K562 (cell line): ENCODE measurements around the gene ACVR1C. TPM values are rescaled to one million over a fixed set of nuclear protein-coding genes. Genes with fewer than 3 reads are reported as not detected.

Experiments used
- ADNP ChIP-seq: fragments of 200-800 bp; sonication (Bioruptor generic); IDR thresholded peaks from 2 replicates; pipeline ENCODE4 v1.6.1; 2016; ENCODE audit warnings: missing genetic modification characterization, missing compliant biosample characterization
- CHD2 ChIP-seq: IDR thresholded peaks from 2 replicates; pipeline ENCODE4 v1.6.1; 2011; ENCODE audit warnings: low read depth, low read length
- COPS2 ChIP-seq: fragments of 450-650 bp; conservative IDR thresholded peaks from 2 replicates; pipeline ENCODE4 v1.6.1; 2016; ENCODE audit warnings: mild to moderate bottlenecking, moderate library complexity
- CREB1 ChIP-seq, 2 experiments: sonication (generic) in 1 of 2; formaldehyde crosslinking in 1 of 2; IDR thresholded peaks; 2 replicates each; pipeline versions ENCODE4 v1.6.1 to v1.8.0; 2012 to 2022; ENCODE audit warnings: inconsistent platforms in 1 of 2, mild to moderate bottlenecking in 1 of 2, missing genetic modification reagents in 1 of 2, moderate library complexity in 1 of 2
- CTBP1 ChIP-seq: fragments of 450-650 bp; IDR thresholded peaks from 2 replicates; pipeline ENCODE4 v1.6.1; 2016; ENCODE audit warnings: borderline replicate concordance
- EGR1 ChIP-seq: fragments of 450-650 bp; conservative IDR thresholded peaks from 2 replicates; pipeline ENCODE4 v1.6.1; 2017; ENCODE audit warnings: mild to moderate bottlenecking
- MTF1 ChIP-seq: fragments of 250-450 bp; sonication (Bioruptor Pico); IDR thresholded peaks from 2 replicates; pipeline ENCODE4 v1.9.0; 2021; ENCODE audit warnings: moderate library complexity, mild to moderate bottlenecking, inconsistent platforms, borderline replicate concordance
- NFYB ChIP-seq: IDR thresholded peaks from 2 replicates; pipeline ENCODE4 v1.6.1; 2011; ENCODE audit warnings: mild to moderate bottlenecking, moderate library complexity; ENCODE audit not compliant: insufficient read length; ENCODE audit errors: extremely low read depth
- NR2F6 ChIP-seq: fragments of 450-650 bp; formaldehyde crosslinking; IDR thresholded peaks from 2 replicates; pipeline ENCODE4 v1.4.0; 2020; ENCODE audit warnings: mild to moderate bottlenecking
- POLR2A ChIP-seq: fragments of 450-650 bp; conservative IDR thresholded peaks from 2 replicates; pipeline ENCODE4 v1.6.1; 2016
- SOX6 ChIP-seq: fragments of 450-650 bp; IDR thresholded peaks from 2 replicates; pipeline ENCODE4 v1.6.1; 2014; ENCODE audit warnings: mild to moderate bottlenecking
- SRSF1 ChIP-seq: fragments of 200-400 bp; formaldehyde crosslinking; IDR thresholded peaks from 2 replicates; pipeline ENCODE4 v1.6.1; 2017; ENCODE audit warnings: mild to moderate bottlenecking, low read depth, low read length, moderate library complexity
- U2AF1 ChIP-seq: fragments of 200-400 bp; formaldehyde crosslinking; optimal IDR thresholded peaks from 2 replicates; pipeline ENCODE3; 2017; ENCODE audit warnings: mild to moderate bottlenecking, low read depth, low read length, moderate library complexity
- ZNF174 ChIP-seq: fragments of 250-450 bp; sonication (Bioruptor Pico); IDR thresholded peaks from 2 replicates; pipeline ENCODE4 v1.4.0; 2020; ENCODE audit warnings: mild to moderate bottlenecking
- ZNF24 ChIP-seq: fragments of 450-650 bp; IDR thresholded peaks from 2 replicates; pipeline ENCODE4 v1.6.1; 2016
- ZNF584 ChIP-seq: fragments of 200-800 bp; sonication (Bioruptor generic); IDR thresholded peaks from 2 replicates; pipeline ENCODE4 v1.6.1; 2016; ENCODE audit warnings: low read depth, mild to moderate bottlenecking, missing genetic modification characterization, missing compliant biosample characterization
- ZSCAN29 ChIP-seq: fragments of 450-650 bp; IDR thresholded peaks from 2 replicates; pipeline ENCODE4 v1.6.1; 2017
- polyA plus RNA-seq, 8 experiments: library from polyadenylated mRNA; depleted of rRNA in 4 of 8; stranded (reverse) in 5 of 8; unstranded in 3 of 8; fragments of >200 nt; fragmentation: Nextera tagmentation in 2 of 8; fragmentation: Illumina TruSeq in 1 of 8; extraction: Ambion mirVana in 2 of 8; extraction: Trizol in 1 of 8; gene quantifications; 2 replicates each; pipeline versions ENCODE4 v1.2.1 to v1.2.3, GENCODE V29; 2011 to 2014; ENCODE audit warnings: inconsistent platforms in 1 of 8, missing spikeins in 1 of 8
- total RNA-seq, 7 experiments: library from RNA; depleted of rRNA in 6 of 7; stranded (reverse); fragments of >200 nt in 6 of 7; fragmentation: Illumina TruSeq in 2 of 7; extraction: Trizol in 2 of 7; gene quantifications; 2 replicates each; pipeline versions ENCODE4 v1.2.1 to v1.2.3, GENCODE V29; 2011 to 2021; ENCODE audit warnings: low replicate concordance in 1 of 7
- TF ChIP-seq, protein P1 (sequence below): sonication (generic); formaldehyde crosslinking; IDR thresholded peaks from 2 replicates; pipeline ENCODE4 v1.4.0; 2020; ENCODE audit warnings: mild to moderate bottlenecking, missing genetic modification reagents
- TF ChIP-seq, protein P2 (sequence below): sonication (generic); formaldehyde crosslinking; IDR thresholded peaks from 2 replicates; pipeline ENCODE4 v1.8.1; 2023; ENCODE audit warnings: mild to moderate bottlenecking, missing genetic modification reagents
- TF ChIP-seq, protein P3 (sequence below): fragments of 250-450 bp; sonication (Bioruptor Pico); IDR thresholded peaks from 2 replicates; pipeline ENCODE4 v1.4.0; 2020; ENCODE audit warnings: mild to moderate bottlenecking
- TF ChIP-seq, protein P4 (sequence below): fragments of 250-450 bp; sonication (Bioruptor Pico); IDR thresholded peaks from 2 replicates; pipeline ENCODE4 v1.5.0; 2021
- TF ChIP-seq, protein P5 (sequence below): sonication (generic); formaldehyde crosslinking; IDR thresholded peaks from 2 replicates; pipeline ENCODE4 v1.8.0; 2022; ENCODE audit warnings: mild to moderate bottlenecking, low read depth, missing genetic modification reagents

The ACVR1C gene
- total and polyA plus RNA-seq, 9 of the 15 experiments (the other 6 are each of a cell fraction or from before 2014, with no cell fraction given) = 0.05 to 0.58 (median 0.28) TPM

DNA sequence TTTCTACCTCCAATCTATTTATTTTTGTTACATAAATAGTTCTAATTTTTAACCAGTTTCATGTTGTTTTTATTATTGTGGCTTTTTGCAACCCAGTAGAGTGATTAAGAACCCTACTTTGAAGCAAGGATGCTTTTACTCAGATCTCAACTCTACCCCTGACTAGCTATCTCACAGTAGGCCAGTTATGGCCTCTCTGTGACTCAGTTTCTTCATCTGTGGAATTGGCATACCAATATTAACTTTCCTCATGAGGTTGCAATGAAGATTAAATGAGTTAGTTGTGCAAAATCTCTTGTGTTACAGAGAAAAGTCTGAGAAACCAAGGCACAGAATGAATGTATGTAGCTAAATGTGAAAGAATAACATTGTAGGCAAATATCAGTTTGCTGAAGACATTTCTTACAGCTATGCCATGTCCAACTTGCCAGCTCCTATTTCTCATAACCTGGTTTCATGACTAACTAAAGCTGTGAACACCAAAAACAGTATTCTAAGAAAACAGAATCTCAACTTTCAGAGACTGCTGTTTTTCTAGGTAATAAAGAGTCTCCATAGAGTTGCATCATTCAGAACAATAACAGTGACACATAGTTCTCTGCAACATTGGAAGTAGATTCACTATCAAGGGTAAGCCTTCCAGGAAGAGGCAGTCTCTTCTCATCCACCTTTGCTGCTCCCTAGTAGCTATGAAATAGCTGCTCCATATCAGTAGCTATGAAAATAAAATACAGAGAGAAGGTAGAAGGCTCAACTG is 151.5 kb downstream of the ACVR1C start (continued):
- TF ChIP-seq, protein P1, sequence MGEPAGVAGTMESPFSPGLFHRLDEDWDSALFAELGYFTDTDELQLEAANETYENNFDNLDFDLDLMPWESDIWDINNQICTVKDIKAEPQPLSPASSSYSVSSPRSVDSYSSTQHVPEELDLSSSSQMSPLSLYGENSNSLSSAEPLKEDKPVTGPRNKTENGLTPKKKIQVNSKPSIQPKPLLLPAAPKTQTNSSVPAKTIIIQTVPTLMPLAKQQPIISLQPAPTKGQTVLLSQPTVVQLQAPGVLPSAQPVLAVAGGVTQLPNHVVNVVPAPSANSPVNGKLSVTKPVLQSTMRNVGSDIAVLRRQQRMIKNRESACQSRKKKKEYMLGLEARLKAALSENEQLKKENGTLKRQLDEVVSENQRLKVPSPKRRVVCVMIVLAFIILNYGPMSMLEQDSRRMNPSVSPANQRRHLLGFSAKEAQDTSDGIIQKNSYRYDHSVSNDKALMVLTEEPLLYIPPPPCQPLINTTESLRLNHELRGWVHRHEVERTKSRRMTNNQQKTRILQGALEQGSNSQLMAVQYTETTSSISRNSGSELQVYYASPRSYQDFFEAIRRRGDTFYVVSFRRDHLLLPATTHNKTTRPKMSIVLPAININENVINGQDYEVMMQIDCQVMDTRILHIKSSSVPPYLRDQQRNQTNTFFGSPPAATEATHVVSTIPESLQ (CRISPR knock-in tag) = no peak
- TF ChIP-seq CTBP1 (peak; percentile 32; the same call in 1 of the 2 replicates), CHD2 (no peak), SOX6 (peak; percentile 91), ZSCAN29 (no peak), ZNF584 (CRISPR knock-in tag) (0 out of 2 replicates have a peak, but pooled peaks have one; percentile 70), EGR1 (no peak), MTF1 (CRISPR knock-in tag) (no peak), SRSF1 (no peak), CREB1 (IDR thresholded peaks at IDR 0.05) (no peak), CREB1 (CRISPR knock-in tag; IDR thresholded peaks at IDR 0.05) (no peak), U2AF1 (no peak), ZNF174 (CRISPR knock-in tag) (no peak), ADNP (no peak), NR2F6 (no peak), ZNF24 (no peak), POLR2A (no peak), COPS2 (no peak), NFYB (no peak)
- TF ChIP-seq, protein P2, sequence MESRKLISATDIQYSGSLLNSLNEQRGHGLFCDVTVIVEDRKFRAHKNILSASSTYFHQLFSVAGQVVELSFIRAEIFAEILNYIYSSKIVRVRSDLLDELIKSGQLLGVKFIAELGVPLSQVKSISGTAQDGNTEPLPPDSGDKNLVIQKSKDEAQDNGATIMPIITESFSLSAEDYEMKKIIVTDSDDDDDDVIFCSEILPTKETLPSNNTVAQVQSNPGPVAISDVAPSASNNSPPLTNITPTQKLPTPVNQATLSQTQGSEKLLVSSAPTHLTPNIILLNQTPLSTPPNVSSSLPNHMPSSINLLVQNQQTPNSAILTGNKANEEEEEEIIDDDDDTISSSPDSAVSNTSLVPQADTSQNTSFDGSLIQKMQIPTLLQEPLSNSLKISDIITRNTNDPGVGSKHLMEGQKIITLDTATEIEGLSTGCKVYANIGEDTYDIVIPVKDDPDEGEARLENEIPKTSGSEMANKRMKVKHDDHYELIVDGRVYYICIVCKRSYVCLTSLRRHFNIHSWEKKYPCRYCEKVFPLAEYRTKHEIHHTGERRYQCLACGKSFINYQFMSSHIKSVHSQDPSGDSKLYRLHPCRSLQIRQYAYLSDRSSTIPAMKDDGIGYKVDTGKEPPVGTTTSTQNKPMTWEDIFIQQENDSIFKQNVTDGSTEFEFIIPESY (CRISPR knock-in tag) = no peak
- TF ChIP-seq, protein P3, sequence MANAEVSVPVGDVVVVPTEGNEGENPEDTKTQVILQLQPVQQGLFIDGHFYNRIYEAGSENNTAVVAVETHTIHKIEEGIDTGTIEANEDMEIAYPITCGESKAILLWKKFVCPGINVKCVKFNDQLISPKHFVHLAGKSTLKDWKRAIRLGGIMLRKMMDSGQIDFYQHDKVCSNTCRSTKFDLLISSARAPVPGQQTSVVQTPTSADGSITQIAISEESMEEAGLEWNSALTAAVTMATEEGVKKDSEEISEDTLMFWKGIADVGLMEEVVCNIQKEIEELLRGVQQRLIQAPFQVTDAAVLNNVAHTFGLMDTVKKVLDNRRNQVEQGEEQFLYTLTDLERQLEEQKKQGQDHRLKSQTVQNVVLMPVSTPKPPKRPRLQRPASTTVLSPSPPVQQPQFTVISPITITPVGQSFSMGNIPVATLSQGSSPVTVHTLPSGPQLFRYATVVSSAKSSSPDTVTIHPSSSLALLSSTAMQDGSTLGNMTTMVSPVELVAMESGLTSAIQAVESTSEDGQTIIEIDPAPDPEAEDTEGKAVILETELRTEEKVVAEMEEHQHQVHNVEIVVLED (CRISPR knock-in tag) = no peak
- TF ChIP-seq, protein P4, sequence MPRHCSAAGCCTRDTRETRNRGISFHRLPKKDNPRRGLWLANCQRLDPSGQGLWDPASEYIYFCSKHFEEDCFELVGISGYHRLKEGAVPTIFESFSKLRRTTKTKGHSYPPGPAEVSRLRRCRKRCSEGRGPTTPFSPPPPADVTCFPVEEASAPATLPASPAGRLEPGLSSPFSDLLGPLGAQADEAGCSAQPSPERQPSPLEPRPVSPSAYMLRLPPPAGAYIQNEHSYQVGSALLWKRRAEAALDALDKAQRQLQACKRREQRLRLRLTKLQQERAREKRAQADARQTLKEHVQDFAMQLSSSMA (CRISPR knock-in tag) = no peak
- TF ChIP-seq, protein P5, sequence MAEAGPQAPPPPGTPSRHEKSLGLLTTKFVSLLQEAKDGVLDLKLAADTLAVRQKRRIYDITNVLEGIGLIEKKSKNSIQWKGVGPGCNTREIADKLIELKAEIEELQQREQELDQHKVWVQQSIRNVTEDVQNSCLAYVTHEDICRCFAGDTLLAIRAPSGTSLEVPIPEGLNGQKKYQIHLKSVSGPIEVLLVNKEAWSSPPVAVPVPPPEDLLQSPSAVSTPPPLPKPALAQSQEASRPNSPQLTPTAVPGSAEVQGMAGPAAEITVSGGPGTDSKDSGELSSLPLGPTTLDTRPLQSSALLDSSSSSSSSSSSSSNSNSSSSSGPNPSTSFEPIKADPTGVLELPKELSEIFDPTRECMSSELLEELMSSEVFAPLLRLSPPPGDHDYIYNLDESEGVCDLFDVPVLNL = no peak
